HepG2 (cell line): ENCODE results near the gene PPM1G. TPM values are rescaled to one million over a fixed set of nuclear protein-coding genes. Genes with fewer than 3 reads are reported as not detected.
A peak's percentile ranks its signal among the peaks of the same experiment; 100 is the strongest.

Source experiments
- ATM ChIP-seq: fragments of 450-650 bp; IDR thresholded peaks from 2 replicates; pipeline ENCODE4 v1.7.1; 2017; ENCODE audit warnings: mild to moderate bottlenecking, borderline replicate concordance
- BORCS8-MEF2B ChIP-seq: sonication (generic); formaldehyde crosslinking; IDR thresholded peaks from 2 replicates; pipeline ENCODE4 v1.8.0; 2022; ENCODE audit warnings: mild to moderate bottlenecking, missing genetic modification reagents
- CREB1 ChIP-seq, 2 experiments: fragments of 450-650 bp in 1 of 2; IDR thresholded peaks; 2 replicates each; pipeline ENCODE4 v1.6.1; 2016 to 2017; ENCODE audit warnings: control low read depth in 1 of 2, mild to moderate bottlenecking in 1 of 2, missing compliant biosample characterization in 1 of 2, missing genetic modification characterization in 1 of 2
- KDM2A ChIP-seq: sonication (generic); formaldehyde crosslinking; IDR thresholded peaks from 2 replicates; pipeline ENCODE4 v1.4.0; 2020; ENCODE audit warnings: low read depth, missing genetic modification reagents, borderline replicate concordance
- PBX2 ChIP-seq: IDR thresholded peaks from 2 replicates; pipeline ENCODE4 v1.6.1; 2016; ENCODE audit warnings: control low read depth
- RXRA ChIP-seq: sonication (generic); formaldehyde crosslinking; IDR thresholded peaks from 2 replicates; pipeline ENCODE4 v1.5.1; 2020; ENCODE audit warnings: missing genetic modification reagents
- ZIK1 ChIP-seq: sonication (generic); formaldehyde crosslinking; IDR thresholded peaks from 2 replicates; pipeline ENCODE4 v1.5.0; 2020; ENCODE audit warnings: mild to moderate bottlenecking, low read depth, missing genetic modification reagents, borderline replicate concordance
- ZNF441 ChIP-seq: sonication (generic); formaldehyde crosslinking; IDR thresholded peaks from 2 replicates; pipeline ENCODE4 v1.7.0; 2021; ENCODE audit warnings: missing genetic modification reagents, borderline replicate concordance
- ZSCAN5A ChIP-seq: sonication (generic); formaldehyde crosslinking; IDR thresholded peaks from 2 replicates; pipeline ENCODE4 v1.8.0; 2022; ENCODE audit warnings: mild to moderate bottlenecking, missing genetic modification reagents, borderline replicate concordance
- polyA plus RNA-seq, 8 experiments: library from polyadenylated mRNA; depleted of rRNA in 3 of 8; stranded (reverse) in 7 of 8; unstranded in 1 of 8; fragments of >200 nt; fragmentation: Illumina TruSeq in 4 of 8; extraction: Trizol in 4 of 8; gene quantifications; 2 replicates each; pipeline versions ENCODE4 v1.2.1 to v1.2.3, GENCODE V29; 2011 to 2016; ENCODE audit warnings: low read depth in 4 of 8, missing spikeins in 1 of 8, mixed read lengths in 1 of 8; ENCODE audit not compliant: insufficient read depth in 1 of 8
- total RNA-seq, 5 experiments: library from RNA; depleted of rRNA; stranded (reverse); fragments of >200 nt; fragmentation: Illumina TruSeq; extraction: Trizol; gene quantifications; 2 replicates each; pipeline ENCODE4 v1.2.3, GENCODE V29; 2016; ENCODE audit warnings: low read depth in 1 of 5
- TF ChIP-seq, protein P1 (sequence below): conservative IDR thresholded peaks from 2 replicates; pipeline ENCODE4 v1.6.1; 2018; ENCODE audit warnings: missing genetic modification reagents
- TF ChIP-seq, protein P2 (sequence below): sonication (generic); formaldehyde crosslinking; IDR thresholded peaks from 2 replicates; pipeline ENCODE4 v1.9.0; 2021; ENCODE audit warnings: missing genetic modification reagents, borderline replicate concordance
- TF ChIP-seq, protein P3 (sequence below): sonication (generic); formaldehyde crosslinking; IDR thresholded peaks from 2 replicates; pipeline ENCODE4 v1.8.1; 2023; ENCODE audit warnings: missing genetic modification reagents, mild to moderate bottlenecking, borderline replicate concordance
- TF ChIP-seq, protein P4 (sequence below): sonication (generic); formaldehyde crosslinking; IDR thresholded peaks from 2 replicates; pipeline ENCODE4 v1.5.1; 2020; ENCODE audit warnings: mild to moderate bottlenecking, missing genetic modification reagents, moderate library complexity

PPM1G gene
- total and polyA plus RNA-seq, 2 of the 13 experiments (the other 11 are each of a cell fraction or from before 2014, with no cell fraction given) = 58.2 to 213 TPM

GRCh38 chr2:27407798-27408491, 1.4 kb downstream of the PPM1G start (continued):
- no peak for TF ChIP-seq PBX2 (CRISPR knock-in tag)
- 0 out of 2 replicates have a peak, but pooled peaks have one; percentile 31 for TF ChIP-seq ZNF441 (CRISPR knock-in tag)
- TF ChIP-seq RXRA = 0 out of 2 replicates have a peak, but pooled peaks have one; percentile 15
- TF ChIP-seq ZIK1 (CRISPR knock-in tag) = no peak
- TF ChIP-seq KDM2A (CRISPR knock-in tag) = no peak
- no peak for TF ChIP-seq BORCS8-MEF2B (CRISPR knock-in tag)
- TF ChIP-seq ATM = no peak
- TF ChIP-seq, protein P1, sequence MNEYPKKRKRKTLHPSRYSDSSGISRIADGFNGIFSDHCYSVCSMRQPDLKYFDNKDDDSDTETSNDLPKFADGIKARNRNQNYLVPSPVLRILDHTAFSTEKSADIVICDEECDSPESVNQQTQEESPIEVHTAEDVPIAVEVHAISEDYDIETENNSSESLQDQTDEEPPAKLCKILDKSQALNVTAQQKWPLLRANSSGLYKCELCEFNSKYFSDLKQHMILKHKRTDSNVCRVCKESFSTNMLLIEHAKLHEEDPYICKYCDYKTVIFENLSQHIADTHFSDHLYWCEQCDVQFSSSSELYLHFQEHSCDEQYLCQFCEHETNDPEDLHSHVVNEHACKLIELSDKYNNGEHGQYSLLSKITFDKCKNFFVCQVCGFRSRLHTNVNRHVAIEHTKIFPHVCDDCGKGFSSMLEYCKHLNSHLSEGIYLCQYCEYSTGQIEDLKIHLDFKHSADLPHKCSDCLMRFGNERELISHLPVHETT (CRISPR knock-in tag) = no peak
- TF ChIP-seq, protein P2, sequence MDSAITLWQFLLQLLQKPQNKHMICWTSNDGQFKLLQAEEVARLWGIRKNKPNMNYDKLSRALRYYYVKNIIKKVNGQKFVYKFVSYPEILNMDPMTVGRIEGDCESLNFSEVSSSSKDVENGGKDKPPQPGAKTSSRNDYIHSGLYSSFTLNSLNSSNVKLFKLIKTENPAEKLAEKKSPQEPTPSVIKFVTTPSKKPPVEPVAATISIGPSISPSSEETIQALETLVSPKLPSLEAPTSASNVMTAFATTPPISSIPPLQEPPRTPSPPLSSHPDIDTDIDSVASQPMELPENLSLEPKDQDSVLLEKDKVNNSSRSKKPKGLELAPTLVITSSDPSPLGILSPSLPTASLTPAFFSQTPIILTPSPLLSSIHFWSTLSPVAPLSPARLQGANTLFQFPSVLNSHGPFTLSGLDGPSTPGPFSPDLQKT (CRISPR knock-in tag) = no peak
- TF ChIP-seq, protein P3, sequence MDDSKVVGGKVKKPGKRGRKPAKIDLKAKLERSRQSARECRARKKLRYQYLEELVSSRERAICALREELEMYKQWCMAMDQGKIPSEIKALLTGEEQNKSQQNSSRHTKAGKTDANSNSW (CRISPR knock-in tag) = no peak
- TF ChIP-seq, protein P4, sequence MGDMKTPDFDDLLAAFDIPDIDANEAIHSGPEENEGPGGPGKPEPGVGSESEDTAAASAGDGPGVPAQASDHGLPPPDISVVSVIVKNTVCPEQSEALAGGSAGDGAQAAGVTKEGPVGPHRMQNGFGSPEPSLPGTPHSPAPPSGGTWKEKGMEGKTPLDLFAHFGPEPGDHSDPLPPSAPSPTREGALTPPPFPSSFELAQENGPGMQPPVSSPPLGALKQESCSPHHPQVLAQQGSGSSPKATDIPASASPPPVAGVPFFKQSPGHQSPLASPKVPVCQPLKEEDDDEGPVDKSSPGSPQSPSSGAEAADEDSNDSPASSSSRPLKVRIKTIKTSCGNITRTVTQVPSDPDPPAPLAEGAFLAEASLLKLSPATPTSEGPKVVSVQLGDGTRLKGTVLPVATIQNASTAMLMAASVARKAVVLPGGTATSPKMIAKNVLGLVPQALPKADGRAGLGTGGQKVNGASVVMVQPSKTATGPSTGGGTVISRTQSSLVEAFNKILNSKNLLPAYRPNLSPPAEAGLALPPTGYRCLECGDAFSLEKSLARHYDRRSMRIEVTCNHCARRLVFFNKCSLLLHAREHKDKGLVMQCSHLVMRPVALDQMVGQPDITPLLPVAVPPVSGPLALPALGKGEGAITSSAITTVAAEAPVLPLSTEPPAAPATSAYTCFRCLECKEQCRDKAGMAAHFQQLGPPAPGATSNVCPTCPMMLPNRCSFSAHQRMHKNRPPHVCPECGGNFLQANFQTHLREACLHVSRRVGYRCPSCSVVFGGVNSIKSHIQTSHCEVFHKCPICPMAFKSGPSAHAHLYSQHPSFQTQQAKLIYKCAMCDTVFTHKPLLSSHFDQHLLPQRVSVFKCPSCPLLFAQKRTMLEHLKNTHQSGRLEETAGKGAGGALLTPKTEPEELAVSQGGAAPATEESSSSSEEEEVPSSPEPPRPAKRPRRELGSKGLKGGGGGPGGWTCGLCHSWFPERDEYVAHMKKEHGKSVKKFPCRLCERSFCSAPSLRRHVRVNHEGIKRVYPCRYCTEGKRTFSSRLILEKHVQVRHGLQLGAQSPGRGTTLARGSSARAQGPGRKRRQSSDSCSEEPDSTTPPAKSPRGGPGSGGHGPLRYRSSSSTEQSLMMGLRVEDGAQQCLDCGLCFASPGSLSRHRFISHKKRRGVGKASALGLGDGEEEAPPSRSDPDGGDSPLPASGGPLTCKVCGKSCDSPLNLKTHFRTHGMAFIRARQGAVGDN (CRISPR knock-in tag) = 0 out of 2 replicates have a peak, but pooled peaks have one; percentile 23
- TF ChIP-seq CREB1 (IDR thresholded peaks at IDR 0.05) = no peak
- TF ChIP-seq CREB1 (CRISPR knock-in tag; IDR thresholded peaks at IDR 0.05) = no peak
- TF ChIP-seq ZSCAN5A (CRISPR knock-in tag) = no peak
